Ascending aorta (tissue), 2 donors: ENCODE data around the gene CTIF. TPM values are rescaled to one million over a fixed set of nuclear protein-coding genes. Genes with fewer than 3 reads are reported as not detected.

ENCODE experiments used
- DNase-seq, 2 donors: peaks; one replicate each; pipeline ENCODE4 v3.0.0-alpha.2; 2019; ENCODE audit warnings: low spot score in 2 of 2
- H3K27ac ChIP-seq, 2 donors: fragments of 200-600 bp; sonication (generic); one replicate each; pipeline ENCODE4 v1.5.1; 2016 to 2017; ENCODE audit warnings: mild to moderate bottlenecking in 1 of 2
- H3K27me3 ChIP-seq: fragments of 200-600 bp; sonication (generic); one replicate; pipeline ENCODE4 v1.5.1; 2017
- H3K36me3 ChIP-seq, 2 donors: fragments of 200-600 bp; sonication (generic); one replicate each; pipeline ENCODE4 v1.5.1; 2016
- H3K4me1 ChIP-seq, 2 donors: fragments of 200-600 bp; sonication (generic); one replicate each; pipeline ENCODE4 v1.5.1; 2016 to 2017; ENCODE audit warnings: mild to moderate bottlenecking in 1 of 2
- H3K4me3 ChIP-seq, 2 donors: fragments of 200-600 bp; sonication (generic); one replicate each; pipeline ENCODE4 v1.5.1; 2016 to 2017; ENCODE audit warnings: mild to moderate bottlenecking in 1 of 2
- H3K9me3 ChIP-seq, 2 donors: fragments of 200-600 bp; sonication (generic); one replicate each; pipeline ENCODE4 v1.5.1; 2016
- CTCF ChIP-seq, 3 experiments: fragments of 200-600 bp in 2 of 3; fragments of 450-650 bp in 1 of 3; sonication (generic) in 2 of 3; IDR thresholded peaks; one replicate each; pipeline ENCODE4 v1.5.1; 2016 to 2019; ENCODE audit warnings: antibody characterized with exemption in 3 of 3, mild to moderate bottlenecking in 1 of 3, moderate library complexity in 1 of 3
- intact Hi-C: fragments of 100-400 bp; cut with DNase I; formaldehyde crosslinking; loops from one replicate; pipeline ENCODE4 v1.15.1; 2023
- total RNA-seq: library from RNA; depleted of rRNA; stranded (reverse); fragments of >200 nt; gene quantifications from one replicate; pipeline ENCODE4 v1.1.0, GENCODE V29; 2016

CTIF gene
- total RNA-seq, 1 donor from 2014 or later = 55.3 TPM

- no peak for DNase-seq
- Histone ChIP-seq H3K27me3 (no peaks in the 10 kb centered on the region), H3K4me1 (peaks cover 0 to 21% of the 10 kb centered on the region in 2 donors), H3K9me3 (peaks cover 0 to 3% of the 10 kb centered on the region in 2 donors), H3K36me3 (peaks cover 0 to 3% of the 10 kb centered on the region in 2 donors), H3K27ac (peak overlapping the region; percentile 30 to 39), H3K4me3 (no peak overlapping the region)
- no peak for TF ChIP-seq CTCF (IDR thresholded peaks at IDR 0.05)
- intact Hi-C loops = loop anchor here (5.0 kb wide), 1 partner anchor 60 kb away; no protein-coding TSS in a partner anchor
Observed at GRCh38 chr18:48562075-48562474, 23.2 kb downstream of the CTIF start.

GRCh38 chr18:48563027-48563426 lies 24.2 kb downstream of the CTIF start:
- TF ChIP-seq CTCF (IDR thresholded peaks at IDR 0.05) = no peak
- Histone ChIP-seq H3K4me1 (peaks cover 0 to 21% of the 10 kb centered on the region in 2 donors), H3K4me3 (no peak overlapping the region), H3K27ac (peak overlapping the region in 1 of 2 donors; percentile 43), H3K36me3 (peaks cover 0 to 3% of the 10 kb centered on the region in 2 donors), H3K27me3 (no peaks in the 10 kb centered on the region), H3K9me3 (peaks cover 0 to 3% of the 10 kb centered on the region in 2 donors)
- intact Hi-C loops = loop anchor here (5.0 kb wide), 1 partner anchor 59 kb away; no protein-coding TSS in a partner anchor
- DNase-seq = no peak

- Histone ChIP-seq H3K27ac (peak overlapping the region in 1 of 2 donors; percentile 43), H3K27me3 (no peaks in the 10 kb centered on the region), H3K4me1 (peaks cover 0 to 21% of the 10 kb centered on the region in 2 donors), H3K4me3 (no peak overlapping the region), H3K9me3 (peaks cover 0 to 3% of the 10 kb centered on the region in 2 donors), H3K36me3 (peaks cover 0 to 3% of the 10 kb centered on the region in 2 donors)
- no peak for TF ChIP-seq CTCF (IDR thresholded peaks at IDR 0.05)
- intact Hi-C loops = loop anchor here (5.0 kb wide), 1 partner anchor 58 kb away; no protein-coding TSS in a partner anchor
- DNase-seq = no peak
Observed at GRCh38 chr18:48564139-48564538, 25.3 kb downstream of the CTIF start.

GRCh38 chr18:48565105-48565504 lies 26.3 kb downstream of the CTIF start:
- Histone ChIP-seq H3K36me3 (no peaks in the 10 kb centered on the region), H3K27me3 (no peaks in the 10 kb centered on the region), H3K4me1 (peaks cover 0 to 21% of the 10 kb centered on the region in 2 donors), H3K9me3 (no peaks in the 10 kb centered on the region), H3K4me3 (no peak overlapping the region), H3K27ac (peak overlapping the region in 1 of 2 donors; percentile 41)
- DNase-seq = no peak
- no peak for TF ChIP-seq CTCF (IDR thresholded peaks at IDR 0.05)
- intact Hi-C loops = no loop called here

- Histone ChIP-seq H3K4me3 (no peak overlapping the region), H3K27me3 (no peaks in the 10 kb centered on the region), H3K9me3 (no peaks in the 10 kb centered on the region), H3K27ac (no peak overlapping the region), H3K36me3 (no peaks in the 10 kb centered on the region), H3K4me1 (peaks cover 0 to 20% of the 10 kb centered on the region in 2 donors)
- intact Hi-C loops = no loop called here
- no peak for TF ChIP-seq CTCF (IDR thresholded peaks at IDR 0.05)
- no peak for DNase-seq
Observed at GRCh38 chr18:48566589-48566988, 27.8 kb downstream of the CTIF start.

GRCh38 chr18:48567388-48567787 lies 28.6 kb downstream of the CTIF start:
- intact Hi-C loops = no loop called here
- no peak for TF ChIP-seq CTCF (IDR thresholded peaks at IDR 0.05)
- no peak for DNase-seq
- Histone ChIP-seq H3K4me3 (no peak overlapping the region), H3K27ac (no peak overlapping the region), H3K4me1 (peaks cover 2 to 20% of the 10 kb centered on the region in 2 donors), H3K36me3 (no peaks in the 10 kb centered on the region), H3K9me3 (no peaks in the 10 kb centered on the region), H3K27me3 (no peaks in the 10 kb centered on the region)
